Astrocyte (in vitro differentiated cells and primary cell): ENCODE data around the gene OTOF. TPM values are rescaled to one million over a fixed set of nuclear protein-coding genes. Genes with fewer than 3 reads are reported as not detected.

Experiments used
- DNase-seq: peaks from one replicate; pipeline ENCODE4 v3.0.0-alpha.2; 2010; ENCODE audit warnings: low read depth
- FAIRE-seq: peaks from 2 replicates; lab custom pipeline; 2011; peaks lifted over from hg19 to GRCh38; lab: Jason Lieb, UNC
- H2AFZ ChIP-seq: 2 replicates; pipeline ENCODE4 v1.6.0; 2012; ENCODE audit warnings: low read depth, low read length, inconsistent platforms
- H3K27ac ChIP-seq: 2 replicates; pipeline ENCODE4 v1.5.1; 2011; ENCODE audit warnings: low read depth, low read length, inconsistent platforms
- H3K27me3 ChIP-seq: 2 replicates; pipeline ENCODE4 v1.6.0; 2011; ENCODE audit warnings: low read length, inconsistent platforms; ENCODE audit not compliant: insufficient read depth
- H3K36me3 ChIP-seq: 2 replicates; pipeline ENCODE4 v1.5.1; 2011; ENCODE audit warnings: low read length, inconsistent platforms; ENCODE audit not compliant: insufficient read depth
- H3K4me1 ChIP-seq: 2 replicates; pipeline ENCODE4 v1.5.1; 2011; ENCODE audit warnings: low read length, inconsistent platforms; ENCODE audit not compliant: insufficient read depth
- H3K4me2 ChIP-seq: 2 replicates; pipeline ENCODE4 v1.6.0; 2012; ENCODE audit warnings: low read length, inconsistent platforms
- H3K4me3 ChIP-seq: 2 replicates; pipeline ENCODE4 v1.5.1; 2011; ENCODE audit warnings: low read depth, mild to moderate bottlenecking, low read length, inconsistent platforms; ENCODE audit not compliant: insufficient read depth
- H3K79me2 ChIP-seq: 2 replicates; pipeline ENCODE4 v1.6.0; 2012; ENCODE audit warnings: mild to moderate bottlenecking, low read length, inconsistent platforms; ENCODE audit not compliant: insufficient read depth
- H3K9ac ChIP-seq: 2 replicates; pipeline ENCODE4 v1.6.0; 2012; ENCODE audit warnings: mild to moderate bottlenecking, low read length, inconsistent platforms
- H3K9me3 ChIP-seq: 2 replicates; pipeline ENCODE4 v1.5.1; 2012; ENCODE audit warnings: low read depth, mild to moderate bottlenecking, low read length, inconsistent platforms; ENCODE audit not compliant: insufficient read depth
- H4K20me1 ChIP-seq: 2 replicates; pipeline ENCODE4 v1.6.0; 2012; ENCODE audit warnings: low read length, inconsistent platforms; ENCODE audit not compliant: insufficient read depth
- H3K27ac Mint-ChIP-seq: one replicate; pipeline ENCODE4 v1.8.0; 2021; ENCODE audit warnings: mild to moderate bottlenecking, mixed read lengths; ENCODE audit not compliant: unreplicated experiment
- H3K27me3 Mint-ChIP-seq: one replicate; pipeline ENCODE4 v1.8.0; 2021; ENCODE audit warnings: low read depth, mixed read lengths; ENCODE audit not compliant: unreplicated experiment
- H3K36me3 Mint-ChIP-seq: one replicate; pipeline ENCODE4 v1.8.0; 2021; ENCODE audit warnings: low read depth, mixed read lengths; ENCODE audit not compliant: unreplicated experiment
- H3K4me1 Mint-ChIP-seq: one replicate; pipeline ENCODE4 v1.8.0; 2021; ENCODE audit warnings: low read depth, mixed read lengths; ENCODE audit not compliant: unreplicated experiment
- H3K4me3 Mint-ChIP-seq: one replicate; pipeline ENCODE4 v1.8.0; 2021; ENCODE audit warnings: mild to moderate bottlenecking, moderate library complexity, mixed read lengths; ENCODE audit not compliant: unreplicated experiment
- H3K9me3 Mint-ChIP-seq: one replicate; pipeline ENCODE4 v1.8.0; 2021; ENCODE audit warnings: mild to moderate bottlenecking, mixed read lengths; ENCODE audit not compliant: unreplicated experiment
- CTCF ChIP-seq: IDR thresholded peaks from 2 replicates; pipeline ENCODE4 v1.5.1; 2011; ENCODE audit warnings: low read depth, mild to moderate bottlenecking, inconsistent platforms, low read length, moderate library complexity; ENCODE audit not compliant: insufficient read depth
- EZH2 ChIP-seq: IDR thresholded peaks from 2 replicates; pipeline ENCODE4 v1.6.1; 2012; ENCODE audit warnings: mild to moderate bottlenecking, low read length, inconsistent platforms; ENCODE audit not compliant: insufficient read depth
- total RNA-seq: library from RNA; stranded (reverse); gene quantifications from 2 replicates; pipeline ENCODE4 v1.2.1, GENCODE V29; 2021

OTOF gene
- total RNA-seq, 1 donor from 2014 or later = not detected

DNA sequence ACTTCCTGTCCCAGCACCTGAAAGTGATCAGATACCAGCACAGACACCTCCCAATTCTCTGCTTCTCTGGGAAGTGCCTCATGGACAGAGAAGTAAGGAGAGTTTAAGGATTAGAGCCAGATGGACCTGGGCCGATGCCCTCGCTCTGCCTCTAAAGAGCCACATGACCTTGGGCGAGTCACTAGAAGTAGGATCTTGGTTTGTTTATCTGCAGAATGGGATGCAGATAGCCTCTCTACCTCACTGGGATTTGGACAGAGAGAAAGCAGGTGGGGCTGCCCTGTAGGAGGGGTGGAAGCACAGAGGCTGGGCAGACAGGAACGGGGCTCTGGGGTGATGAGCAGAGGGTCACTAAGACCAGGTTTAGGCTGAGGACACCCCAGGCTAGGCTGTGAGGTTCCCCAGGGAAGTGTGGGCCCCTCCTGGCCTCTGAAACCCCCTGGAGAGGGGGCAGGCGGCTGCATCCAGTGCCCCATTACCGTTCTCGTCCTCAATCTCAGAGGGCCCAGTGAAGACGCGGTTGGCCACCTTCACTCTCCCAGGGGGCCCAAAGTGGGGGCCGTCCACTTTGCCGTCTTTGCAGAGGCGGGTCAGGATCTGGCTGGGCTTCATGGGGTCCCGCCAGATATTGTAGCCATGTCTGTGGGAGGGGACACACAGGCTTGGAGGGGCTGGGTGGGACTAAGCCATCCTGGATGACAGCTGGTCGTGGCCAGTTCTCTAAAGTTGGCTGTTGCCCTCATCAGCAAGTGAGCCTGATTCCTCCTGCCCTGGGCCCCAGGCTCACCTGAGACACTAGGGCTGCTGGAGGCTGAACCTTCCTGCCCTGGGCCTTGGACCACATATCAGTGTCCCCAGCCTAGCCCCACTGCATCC lies 13.3 kb downstream of the OTOF start:
- no peaks in the 10 kb centered on the region for H4K20me1 ChIP-seq
- Mint-ChIP-seq H3K4me1 (peaks cover 11% of the 10 kb centered on the region), H3K27ac (no peak overlapping the region), H3K9me3 (peaks cover 5% of the 10 kb centered on the region), H3K4me3 (no peak overlapping the region), H3K27me3 (peaks cover 13% of the 10 kb centered on the region), H3K36me3 (no peaks in the 10 kb centered on the region)
- DNase-seq (no peak), FAIRE-seq (no peak)
- TF ChIP-seq CTCF = no peak
- peaks cover 5% of the 10 kb centered on the region for H3K9me3 ChIP-seq
- H3K27me3 ChIP-seq = no peaks in the 10 kb centered on the region
- no peak overlapping the region for H3K27ac ChIP-seq
- H2AFZ ChIP-seq = no peak overlapping the region
- peaks cover 4% of the 10 kb centered on the region for H3K4me1 ChIP-seq
- H3K36me3 ChIP-seq = no peaks in the 10 kb centered on the region
- H3K79me2 ChIP-seq = no peaks in the 10 kb centered on the region
- H3K9ac ChIP-seq = no peak overlapping the region
- H3K4me3 ChIP-seq = no peak overlapping the region
- H3K4me2 ChIP-seq = no peak overlapping the region

GRCh38 chr2:26463244-26464192 lies 14.4 kb downstream of the OTOF start:
- H2AFZ ChIP-seq = no peak overlapping the region
- DNase-seq = no peak
- Mint-ChIP-seq H3K36me3 (no peaks in the 10 kb centered on the region), H3K4me3 (no peak overlapping the region), H3K27ac (peak overlapping the region; percentile 34), H3K27me3 (peaks cover 15% of the 10 kb centered on the region), H3K9me3 (no peaks in the 10 kb centered on the region), H3K4me1 (peaks cover 11% of the 10 kb centered on the region)
- no peaks in the 10 kb centered on the region for H3K27me3 ChIP-seq
- H3K27ac ChIP-seq = no peak overlapping the region
- no peaks in the 10 kb centered on the region for H3K9me3 ChIP-seq
- no peak overlapping the region for H3K9ac ChIP-seq
- no peaks in the 10 kb centered on the region for H4K20me1 ChIP-seq
- no peak for FAIRE-seq
- no peak overlapping the region for H3K4me2 ChIP-seq
- peaks cover 4% of the 10 kb centered on the region for H3K4me1 ChIP-seq
- no peak overlapping the region for H3K4me3 ChIP-seq
- H3K36me3 ChIP-seq = no peaks in the 10 kb centered on the region
- H3K79me2 ChIP-seq = no peaks in the 10 kb centered on the region
- TF ChIP-seq EZH2 = no peak
- TF ChIP-seq CTCF = no peak
